Mesodermal cell (in vitro differentiated cells): ENCODE data around the gene DOCK1.

Source experiments
- H3K27ac ChIP-seq: 2 replicates; pipeline ENCODE4 v1.7.0; 2013; ENCODE audit warnings: mild to moderate bottlenecking, low read depth, low read length, moderate library complexity; ENCODE audit not compliant: severe bottlenecking
- H3K36me3 ChIP-seq: 2 replicates; pipeline ENCODE4 v1.7.1; 2013; ENCODE audit warnings: mild to moderate bottlenecking, low read length, moderate library complexity; ENCODE audit not compliant: control insufficient read depth, insufficient read depth
- H3K4me1 ChIP-seq: one replicate; pipeline ENCODE4 v1.7.1; 2013; ENCODE audit warnings: mild to moderate bottlenecking, low read length; ENCODE audit not compliant: insufficient read depth, control insufficient read depth, poor library complexity, severe bottlenecking
- H3K4me3 ChIP-seq: 2 replicates; pipeline ENCODE4 v1.7.0; 2013; ENCODE audit warnings: low read length, control low read depth, mild to moderate bottlenecking; ENCODE audit not compliant: insufficient read depth, poor library complexity, severe bottlenecking; ENCODE audit errors: extremely low read depth
- H3K9me3 ChIP-seq: 2 replicates; pipeline ENCODE4 v1.7.1; 2013; ENCODE audit warnings: mild to moderate bottlenecking, low read length, moderate library complexity; ENCODE audit not compliant: control insufficient read depth
- WGBS, 2 experiments: methylation state at CpG; one replicate each; pipeline ENCODE4 v1.1.5; 2013; ENCODE audit warnings: missing lambda C conversion rate in 2 of 2; ENCODE audit not compliant: insufficient coverage in 2 of 2; 5-methylcytosine and 5-hydroxymethylcytosine counted together

Gene DOCK1

DNA sequence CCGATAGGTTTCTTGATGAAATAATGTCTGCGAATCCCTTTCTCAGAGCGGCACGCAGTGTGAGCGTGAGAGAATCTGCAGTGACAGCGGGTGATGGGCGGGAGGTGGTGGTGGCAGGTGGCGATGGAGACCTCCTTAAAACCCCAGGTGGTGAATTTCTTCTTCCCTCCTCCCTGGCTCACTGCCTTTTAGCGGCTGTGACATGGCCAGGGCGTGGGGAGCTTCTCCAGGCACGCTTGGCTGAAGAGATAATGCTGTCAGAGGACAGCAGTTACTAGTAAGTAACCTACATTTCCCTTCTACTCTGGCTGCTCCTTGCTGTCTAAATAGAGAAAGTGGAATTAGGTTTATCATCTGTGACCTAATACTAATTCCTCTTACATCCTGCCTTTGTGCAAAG lies 432.6 kb downstream of the DOCK1 start:
- Histone ChIP-seq H3K9me3 (no peaks in the 10 kb centered on the region), H3K36me3 (peaks cover 5% of the 10 kb centered on the region), H3K4me3 (no peak overlapping the region), H3K4me1 (no peaks in the 10 kb centered on the region), H3K27ac (no peak overlapping the region)
- WGBS, 2 experiments = 92 to 98% methylated on average over 6 to 8 of the region's 11 CpGs

DNA sequence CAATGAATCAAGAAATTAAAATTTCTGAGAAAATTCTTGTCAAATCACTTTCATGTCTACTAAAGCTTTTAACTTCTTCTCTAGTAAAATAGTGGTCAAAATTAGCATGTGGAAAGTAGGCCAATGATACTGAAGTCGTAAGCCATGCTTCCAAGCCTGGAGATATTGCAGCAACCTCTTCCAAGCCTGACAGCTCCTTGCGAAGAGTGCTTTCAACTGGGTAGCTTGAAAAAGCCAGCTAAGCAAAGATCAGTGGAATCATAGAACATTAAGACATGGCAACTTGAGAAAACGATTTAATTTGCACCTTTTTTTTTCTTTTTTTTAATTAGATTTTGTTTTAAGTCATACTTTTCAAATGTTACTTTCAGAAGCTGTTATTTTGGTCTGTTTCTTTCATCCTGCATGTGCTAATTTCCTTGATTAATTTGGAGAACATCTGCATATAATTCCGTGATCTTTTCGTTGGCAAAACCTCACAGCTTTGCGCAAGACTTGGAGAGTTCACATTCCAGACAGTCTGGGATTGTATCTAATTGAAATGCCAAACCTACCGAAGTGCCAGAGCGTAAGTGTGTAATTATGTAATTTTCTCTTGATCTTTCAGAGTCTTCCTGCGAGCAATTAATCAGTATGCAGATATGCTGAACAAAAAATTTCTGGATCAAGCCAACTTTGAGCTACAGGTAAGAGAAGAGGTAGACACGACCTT lies 433.3 kb downstream of the DOCK1 start:
- WGBS, 2 experiments = 92 to 95% methylated on average over 7 to 9 of the region's 10 CpGs
- Histone ChIP-seq H3K36me3 (peaks cover 7% of the 10 kb centered on the region), H3K9me3 (no peaks in the 10 kb centered on the region), H3K4me1 (no peaks in the 10 kb centered on the region), H3K4me3 (no peak overlapping the region), H3K27ac (no peak overlapping the region)

DNA sequence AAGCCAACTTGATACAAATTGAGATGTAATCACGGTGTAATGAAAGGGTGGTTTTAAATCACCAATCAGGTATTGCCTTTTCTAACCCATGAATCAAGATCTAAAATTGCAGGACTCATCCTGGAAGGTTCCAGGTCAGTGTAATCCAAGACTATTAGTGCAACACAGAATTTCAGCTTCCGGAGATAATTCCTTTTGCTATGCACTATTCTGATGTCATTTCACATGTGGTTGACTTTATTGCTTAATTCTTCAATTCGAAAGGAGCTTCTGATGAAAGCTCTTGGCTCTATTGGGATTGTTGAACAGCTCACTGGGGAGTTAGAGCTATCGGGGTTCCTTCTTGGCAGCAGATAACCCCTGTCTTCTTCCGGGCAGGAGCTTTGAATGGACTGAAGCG lies 438.6 kb downstream of the DOCK1 start:
- WGBS, 2 experiments = 78 to 92% methylated on average over 4 to 5 of the region's 6 CpGs

DNA sequence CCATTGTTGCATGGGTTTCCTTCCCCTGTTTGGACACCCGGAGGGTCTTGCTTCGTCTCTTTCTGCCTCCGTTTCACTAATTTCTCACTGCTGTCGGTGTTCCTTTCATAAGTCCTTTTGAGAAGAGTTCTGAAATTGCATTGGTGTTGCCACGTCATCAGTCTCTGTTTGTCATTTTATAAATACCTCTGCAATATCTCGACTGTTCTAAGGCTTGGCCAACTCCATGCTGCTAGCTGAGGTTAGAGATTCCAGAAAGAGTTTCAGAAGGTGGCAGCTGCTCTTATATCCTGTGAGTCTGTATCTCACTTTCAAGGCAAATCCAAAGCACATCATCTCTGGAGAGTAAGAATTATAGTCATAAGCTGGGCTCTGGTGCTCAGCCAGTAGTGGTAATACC lies 439.1 kb downstream of the DOCK1 start:
- 96 to 100% methylated on average over 4 to 6 of the region's 6 CpGs for WGBS, 2 experiments
- no peaks in the 10 kb centered on the region for H3K4me1 ChIP-seq
- H3K27ac ChIP-seq = no peak overlapping the region
- H3K9me3 ChIP-seq = no peaks in the 10 kb centered on the region
- peaks cover 14% of the 10 kb centered on the region for H3K36me3 ChIP-seq
- no peak overlapping the region for H3K4me3 ChIP-seq

More for the DNA sequence above, 438.6 kb downstream of the DOCK1 start:
- Histone ChIP-seq H3K9me3 (no peaks in the 10 kb centered on the region), H3K36me3 (peaks cover 14% of the 10 kb centered on the region), H3K4me1 (no peaks in the 10 kb centered on the region), H3K4me3 (no peak overlapping the region), H3K27ac (no peak overlapping the region)

DNA sequence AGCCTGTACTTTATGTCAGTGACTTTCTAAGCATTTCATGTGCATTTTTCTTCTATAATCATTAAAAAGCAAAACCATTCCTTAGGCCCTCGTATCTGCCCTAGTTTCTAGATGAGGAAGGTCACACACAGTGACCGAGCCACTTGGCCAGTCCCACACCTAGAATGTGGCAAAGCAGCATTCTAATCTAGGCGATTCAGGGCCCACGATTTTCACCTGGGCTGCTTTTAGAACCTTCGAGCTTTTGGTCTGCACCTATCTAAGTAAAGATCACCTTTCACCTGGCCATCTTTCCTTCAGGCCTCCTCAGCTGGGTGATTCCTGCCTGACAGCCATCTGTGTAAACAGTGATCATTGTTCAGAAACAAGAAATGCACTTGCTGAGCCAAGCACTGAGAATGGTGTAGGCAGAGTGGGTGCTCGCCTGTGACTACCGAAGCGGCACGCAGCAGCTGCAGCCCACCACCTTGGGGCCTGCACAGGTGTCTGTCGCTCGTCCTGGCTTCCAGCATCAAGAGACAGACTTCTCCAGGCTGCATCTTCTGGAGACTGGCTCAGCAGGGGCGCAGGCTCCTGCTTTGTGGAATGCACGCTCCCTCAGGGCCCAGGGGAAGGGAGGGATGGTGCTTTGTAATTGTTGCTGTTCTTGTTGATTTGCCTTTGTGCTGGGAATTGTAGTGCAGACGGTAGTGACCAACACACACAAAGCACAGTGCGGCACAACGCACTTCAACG lies 440.2 kb downstream of the DOCK1 start:
- Histone ChIP-seq H3K4me3 (no peak overlapping the region), H3K36me3 (peaks cover 14% of the 10 kb centered on the region), H3K27ac (no peak overlapping the region), H3K4me1 (no peaks in the 10 kb centered on the region), H3K9me3 (no peaks in the 10 kb centered on the region)
- WGBS, 2 experiments = 88 to 93% methylated on average over 12 to 14 of the region's 17 CpGs

DNA sequence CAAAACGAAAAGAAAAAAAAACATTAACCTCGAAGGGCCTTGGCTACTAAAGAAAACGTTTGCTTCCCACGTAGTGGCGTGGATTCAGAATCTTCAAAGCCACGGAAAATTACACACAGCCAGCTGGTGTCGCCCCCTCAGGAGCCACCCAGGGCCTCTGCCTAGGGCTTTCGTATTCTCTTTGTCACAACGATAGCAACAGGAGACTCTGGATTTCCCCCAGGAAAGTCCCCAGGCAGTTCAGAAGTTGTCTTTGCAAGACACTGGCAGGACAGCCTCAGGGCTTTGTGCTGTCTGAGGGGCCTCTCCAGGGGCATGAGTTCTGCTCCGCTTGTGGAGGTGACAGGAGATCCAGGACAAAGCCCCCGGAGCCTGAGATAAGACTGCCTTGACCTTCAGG lies 441.4 kb downstream of the DOCK1 start:
- Histone ChIP-seq H3K4me1 (no peaks in the 10 kb centered on the region), H3K9me3 (no peaks in the 10 kb centered on the region), H3K36me3 (peaks cover 14% of the 10 kb centered on the region), H3K4me3 (no peak overlapping the region), H3K27ac (no peak overlapping the region)
- 87 to 96% methylated on average over 9 to 11 of the region's 11 CpGs for WGBS, 2 experiments

DNA sequence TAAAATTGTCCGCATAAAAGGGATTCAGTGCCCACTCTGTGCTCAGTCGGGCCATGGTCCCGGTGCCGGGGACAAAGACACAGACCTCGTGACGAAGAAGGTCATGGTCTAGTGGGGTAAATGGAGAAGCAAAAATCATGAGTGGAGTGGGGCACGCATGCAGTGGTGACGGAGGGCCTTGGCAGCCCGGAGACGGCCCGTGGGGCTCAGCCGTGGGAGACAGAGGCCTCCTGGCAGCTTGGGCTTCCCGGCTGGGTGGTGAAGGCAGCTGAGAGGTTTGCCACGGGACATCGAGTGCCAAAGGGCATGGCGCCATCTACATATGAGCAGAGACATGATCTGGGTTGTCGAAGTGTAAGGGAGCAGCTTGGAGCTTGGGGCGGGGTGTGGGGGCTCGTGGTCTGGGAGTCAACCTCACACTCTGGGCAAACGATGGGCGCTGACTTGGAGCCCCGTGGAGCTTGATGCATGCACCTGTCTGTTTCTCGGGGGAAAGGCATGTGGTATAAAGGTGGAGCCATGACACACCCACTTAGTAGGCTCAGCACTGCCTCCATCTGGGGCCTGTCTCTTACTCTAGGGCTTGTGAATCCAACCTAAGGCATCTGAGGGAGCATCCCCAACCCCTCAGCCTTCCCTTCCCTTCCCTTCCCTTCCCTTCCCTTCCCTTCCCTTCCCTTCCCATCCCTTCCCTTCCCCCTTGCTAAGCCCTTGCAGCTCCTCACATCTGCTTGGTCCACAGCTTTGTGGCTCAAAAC lies 442.2 kb downstream of the DOCK1 start:
- WGBS, 2 experiments = 95 to 99% methylated on average over 16 to 21 of the region's 23 CpGs
- no peaks in the 10 kb centered on the region for H3K9me3 ChIP-seq
- no peaks in the 10 kb centered on the region for H3K4me1 ChIP-seq
- no peak overlapping the region for H3K4me3 ChIP-seq
- no peak overlapping the region for H3K27ac ChIP-seq
- H3K36me3 ChIP-seq = peaks cover 9% of the 10 kb centered on the region

DNA sequence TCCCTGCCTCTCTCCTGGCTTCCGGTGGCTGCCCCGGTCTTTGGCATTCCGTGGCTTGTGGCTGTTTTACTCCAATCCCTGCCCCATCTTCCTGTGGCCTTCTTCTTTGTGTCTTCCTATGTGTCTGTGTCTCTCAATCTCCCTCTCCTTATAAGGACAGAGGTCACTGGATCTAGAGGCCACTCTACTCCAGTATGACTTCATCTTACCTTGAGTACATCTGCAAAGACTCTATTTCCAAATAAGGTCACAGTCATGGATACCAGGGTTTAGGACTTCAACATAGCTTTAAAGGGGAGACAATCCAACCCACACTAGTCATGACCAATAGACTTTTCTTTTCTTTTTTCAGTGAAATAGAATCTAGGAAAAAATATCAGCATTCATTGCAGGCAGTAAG lies 444.5 kb downstream of the DOCK1 start:
- Histone ChIP-seq H3K36me3 (peaks cover 7% of the 10 kb centered on the region), H3K4me3 (no peak overlapping the region), H3K27ac (no peak overlapping the region), H3K9me3 (no peaks in the 10 kb centered on the region), H3K4me1 (no peaks in the 10 kb centered on the region)
- WGBS, 2 experiments = 96 to 100% methylated on average over 3 of the region's 3 CpGs

DNA sequence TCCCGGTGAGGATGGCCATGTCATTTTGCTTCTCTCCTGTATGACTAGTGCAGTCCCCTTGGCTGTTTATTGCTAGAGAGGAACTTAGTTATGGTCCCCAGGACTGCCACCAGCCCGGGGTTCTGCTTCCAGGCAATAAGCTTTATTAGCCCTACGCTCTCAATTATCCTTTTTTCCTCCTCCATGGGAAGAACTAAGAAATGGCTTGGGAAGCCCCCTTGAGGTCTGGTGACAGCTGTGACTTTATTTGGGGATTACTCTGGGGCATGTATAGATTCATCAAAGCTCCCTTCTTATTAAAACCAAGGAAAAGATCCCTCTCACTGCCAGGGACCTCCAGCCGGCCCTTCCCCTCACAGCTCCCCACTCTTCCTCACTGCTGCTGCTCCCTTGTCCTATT lies 446.3 kb downstream of the DOCK1 start:
- peaks cover 9% of the 10 kb centered on the region for H3K36me3 ChIP-seq
- WGBS, 2 experiments = 78 to 92% methylated on average over 1 to 2 of the region's 4 CpGs
- H3K9me3 ChIP-seq = no peaks in the 10 kb centered on the region

DNA sequence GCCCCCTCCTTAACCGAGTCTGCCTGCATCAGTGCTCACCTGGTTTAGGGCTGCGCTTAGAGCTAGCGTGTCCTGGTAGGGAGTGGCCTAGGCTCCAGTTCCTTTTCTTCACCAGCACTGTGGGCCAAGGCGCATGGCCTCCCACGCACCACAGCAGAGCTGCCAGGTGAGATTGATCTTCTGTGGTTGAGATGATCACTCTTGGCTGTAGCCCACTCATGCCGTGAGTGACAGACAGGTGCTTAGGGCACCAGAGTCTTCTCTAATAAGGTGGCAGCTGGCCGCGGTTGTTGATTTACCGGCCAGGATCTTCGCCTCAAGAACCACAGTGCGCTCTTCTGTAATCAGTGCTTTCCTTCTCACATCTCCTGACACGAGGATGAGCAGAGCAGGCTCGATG lies 448.3 kb downstream of the DOCK1 start:
- 85 to 93% methylated on average over 11 to 12 of the region's 13 CpGs for WGBS, 2 experiments
- Histone ChIP-seq H3K4me1 (no peaks in the 10 kb centered on the region), H3K36me3 (peaks cover 9% of the 10 kb centered on the region), H3K4me3 (no peak overlapping the region), H3K9me3 (no peaks in the 10 kb centered on the region), H3K27ac (no peak overlapping the region)

More for the DNA sequence above, 446.3 kb downstream of the DOCK1 start:
- Histone ChIP-seq H3K27ac (no peak overlapping the region), H3K4me1 (no peaks in the 10 kb centered on the region), H3K4me3 (no peak overlapping the region)
